Activated T-helper 1 cell treated with anti-CD3 and anti-CD28 coated beads, Interleukin-2, amount 50 U/mL, for 16 hours (primary cell): ENCODE measurements around the gene BUB1B.
"Not testable (repeated sequence)": the region's sequence is repeated elsewhere in the genome, so short reads cannot be mapped to it uniquely, and the experiment has no call there.

Source experiments
- DNase-seq, 2 donors: peaks; one replicate each; pipeline ENCODE4 v3.0.0-alpha.2; 2020; ENCODE audit warnings: low read depth in 1 of 2, low spot score in 1 of 2

BUB1B gene

DNA sequence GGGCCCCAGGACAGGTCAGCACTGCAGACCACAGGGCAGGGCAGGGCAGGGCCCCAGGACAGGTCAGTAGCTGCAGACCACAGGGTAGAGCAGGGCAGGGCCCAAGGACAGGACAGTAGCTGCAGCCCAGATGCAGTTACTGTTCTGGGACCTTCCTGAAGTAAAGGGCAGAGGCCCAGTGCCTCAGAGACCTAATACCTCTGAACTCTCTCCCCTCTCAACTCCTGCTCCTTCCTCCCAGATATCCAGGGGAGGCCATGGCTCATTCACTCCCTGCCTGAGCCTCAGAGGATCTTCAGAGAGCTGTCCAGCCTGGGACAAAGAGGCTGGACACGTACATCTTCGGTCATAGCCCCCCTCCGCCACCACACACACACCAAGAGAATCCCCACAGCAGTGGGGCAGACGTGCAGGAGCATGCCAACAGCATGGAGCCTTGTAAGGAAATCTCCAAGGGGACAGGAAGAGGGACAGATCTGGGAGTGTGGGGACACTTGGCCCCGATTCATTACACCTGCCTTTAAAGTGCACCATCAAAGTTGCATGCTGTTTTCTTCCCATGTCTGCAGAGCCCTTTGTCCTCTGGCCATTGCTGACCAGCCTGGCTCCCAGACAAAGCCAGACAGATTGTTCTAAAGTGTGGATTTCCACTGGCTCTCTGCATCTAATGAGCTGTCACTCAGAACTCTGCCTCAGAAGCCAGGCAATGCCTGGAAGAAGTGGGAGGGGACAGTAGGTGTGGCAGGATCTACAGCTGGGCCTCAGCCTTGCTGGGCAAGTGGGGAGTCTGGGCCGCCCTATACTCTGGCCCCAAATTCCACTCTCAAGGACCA is 24.2 kb upstream of the BUB1B start:
- no peak for DNase-seq

DNA sequence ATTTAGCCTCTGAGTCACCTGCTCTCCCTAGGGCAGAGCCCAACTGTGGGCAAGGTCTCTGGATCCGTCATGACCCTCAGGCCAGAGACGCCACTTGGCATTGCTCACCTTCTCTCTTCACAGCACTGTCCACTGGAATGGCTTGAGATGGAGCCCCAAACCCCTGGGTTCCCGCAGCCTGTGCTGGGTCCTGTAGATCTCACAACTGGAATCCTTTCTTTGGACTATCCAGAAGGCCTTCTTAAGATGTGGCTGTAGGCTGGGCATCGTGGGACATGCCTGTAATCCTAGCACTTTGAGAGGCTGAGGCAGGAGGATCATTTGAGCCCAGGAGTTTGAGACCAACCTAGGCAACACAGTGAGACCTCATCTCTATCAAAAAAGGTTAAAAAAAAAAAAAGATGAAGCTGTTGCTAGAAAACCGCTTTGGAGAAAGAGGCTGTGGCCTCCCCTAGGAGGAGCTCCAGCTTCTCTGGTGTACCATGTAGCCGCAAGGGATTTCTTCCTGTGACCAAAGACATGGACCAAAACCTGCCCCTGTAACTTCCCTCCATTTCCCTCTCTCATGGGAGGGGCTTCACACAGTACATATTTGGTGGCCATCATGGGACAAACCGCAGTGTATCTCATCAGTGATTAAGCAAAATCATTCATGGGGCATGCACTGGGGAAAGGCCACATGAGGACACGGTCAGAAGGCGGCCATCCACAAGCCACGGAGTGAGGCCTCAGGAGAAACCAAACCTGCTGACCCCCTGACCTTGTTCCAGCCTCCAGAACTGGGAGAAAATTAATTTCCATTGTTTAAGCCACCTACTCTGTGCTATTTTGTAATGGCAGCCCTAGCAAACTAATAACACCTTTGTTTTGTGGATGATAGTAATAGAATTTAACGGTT is 23.3 kb upstream of the BUB1B start:
- no peak for DNase-seq

GRCh38 chr15:40138201-40138570 is 22.7 kb upstream of the BUB1B start:
- not testable (repeated sequence) for DNase-seq

DNA sequence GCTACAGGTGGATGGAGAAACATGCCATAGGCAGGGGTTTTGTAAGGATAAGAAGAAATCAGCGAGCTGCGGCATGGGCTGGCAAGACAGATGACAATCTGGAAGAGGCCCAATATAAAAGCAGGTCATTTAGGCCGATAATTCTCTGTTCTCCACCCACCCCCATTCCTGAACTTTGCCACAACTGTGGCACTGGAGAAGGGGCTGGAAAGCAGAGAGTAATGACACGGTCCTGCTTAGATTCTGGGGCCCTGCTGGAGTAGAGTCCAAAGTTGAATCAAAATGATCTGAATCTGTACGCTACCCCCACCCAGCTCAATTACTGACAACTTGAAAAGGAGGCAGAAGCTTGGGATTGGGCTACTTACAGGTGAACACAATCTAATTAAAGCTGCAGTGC is 18.4 kb upstream of the BUB1B start:
- no peak for DNase-seq

GRCh38 chr15:40146037-40146436 is 14.8 kb upstream of the BUB1B start:
- no peak for DNase-seq

DNA sequence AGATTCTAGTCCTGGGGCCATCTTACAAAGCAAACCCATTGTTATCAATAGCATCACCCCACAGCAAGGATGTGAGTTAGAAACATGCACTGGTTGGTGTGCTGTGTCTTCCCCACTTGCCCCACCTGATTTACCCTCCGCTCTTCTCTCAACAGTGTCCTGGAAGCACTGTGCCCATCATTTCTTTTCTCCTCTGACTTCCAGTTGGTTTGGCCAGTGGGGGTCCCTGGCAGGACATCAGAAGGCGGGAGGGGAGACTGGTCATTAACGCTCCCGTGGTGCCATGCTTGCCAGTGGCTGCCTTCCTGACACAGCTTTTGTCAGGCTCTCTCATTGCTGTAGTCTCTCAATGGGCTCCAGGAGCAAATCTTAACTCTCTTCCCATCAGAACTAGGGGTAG is 11.5 kb upstream of the BUB1B start:
- DNase-seq: no peak

DNA sequence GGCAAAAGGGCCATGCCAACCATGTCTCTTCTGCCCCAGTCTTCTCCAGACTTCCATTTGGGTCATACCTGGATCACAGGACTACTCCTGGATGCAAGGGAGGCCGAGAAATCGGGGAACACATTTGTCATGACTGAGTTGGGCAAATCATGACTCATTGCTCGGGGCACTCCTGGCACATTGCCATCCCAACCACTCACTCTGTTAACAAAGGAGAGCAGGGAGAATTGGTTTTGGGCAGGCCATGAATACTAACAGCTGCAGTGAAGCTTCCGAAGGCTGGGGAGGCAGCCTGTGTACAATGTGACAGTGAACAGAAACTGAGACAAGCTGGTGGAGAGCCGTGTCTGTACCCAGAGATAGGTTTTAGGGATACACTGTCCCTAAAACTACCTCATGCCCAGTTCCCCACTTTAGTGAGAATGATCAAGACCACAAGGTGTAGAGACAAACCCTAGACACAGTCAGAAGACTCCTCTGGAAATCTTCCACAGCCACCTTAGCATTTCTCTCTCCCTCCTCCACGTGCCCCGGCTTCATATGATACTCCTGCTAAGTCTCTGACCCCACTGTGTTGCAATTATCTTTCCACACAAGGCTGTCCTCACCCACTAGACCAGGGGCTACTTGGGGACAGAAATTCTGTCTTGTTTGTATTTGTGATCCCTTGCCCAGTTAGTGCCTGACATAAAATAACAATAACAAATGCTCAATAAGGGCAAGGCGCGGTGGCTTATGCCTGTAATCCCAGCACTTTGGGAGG is 10.5 kb upstream of the BUB1B start:
- DNase-seq: no peak

DNA sequence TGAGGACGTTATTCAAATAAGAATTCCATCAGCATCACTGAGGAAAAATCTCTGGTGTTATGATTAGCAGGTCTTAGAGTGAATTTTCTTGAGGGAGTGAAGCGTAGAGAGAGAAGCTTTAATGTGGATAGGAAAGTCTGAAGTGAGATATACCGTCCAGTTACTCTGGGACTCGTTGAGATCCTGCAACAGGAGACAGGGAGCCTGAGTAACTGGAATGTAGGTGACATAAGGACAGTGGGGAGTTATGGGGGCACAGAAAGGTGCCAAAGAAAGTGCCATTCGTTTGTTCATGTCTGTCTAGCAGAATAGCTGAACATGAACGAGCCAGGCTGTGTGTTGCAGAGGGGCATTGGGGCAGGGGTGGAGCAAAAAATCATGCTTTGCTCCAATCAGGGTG is 9.4 kb upstream of the BUB1B start:
- DNase-seq: no peak

DNA sequence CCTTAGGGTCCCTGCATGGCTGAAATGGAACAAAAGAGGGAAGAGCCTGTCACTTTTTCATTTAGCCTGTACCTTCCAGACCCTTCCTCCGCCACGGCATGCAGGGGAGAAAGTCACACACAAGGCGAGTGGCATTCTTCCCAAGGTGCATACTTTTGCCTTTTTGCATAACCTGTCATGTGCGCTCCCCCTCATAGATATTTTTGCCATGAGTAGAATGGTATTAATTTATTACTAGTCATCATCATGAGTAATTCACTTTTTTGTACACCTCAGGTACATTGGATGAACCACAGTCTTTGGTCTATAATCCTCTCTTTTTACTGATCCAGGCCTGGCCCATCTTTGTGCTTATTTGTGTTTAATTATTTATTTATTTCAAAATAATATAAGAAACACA is 8.9 kb upstream of the BUB1B start:
- DNase-seq: no peak

DNA sequence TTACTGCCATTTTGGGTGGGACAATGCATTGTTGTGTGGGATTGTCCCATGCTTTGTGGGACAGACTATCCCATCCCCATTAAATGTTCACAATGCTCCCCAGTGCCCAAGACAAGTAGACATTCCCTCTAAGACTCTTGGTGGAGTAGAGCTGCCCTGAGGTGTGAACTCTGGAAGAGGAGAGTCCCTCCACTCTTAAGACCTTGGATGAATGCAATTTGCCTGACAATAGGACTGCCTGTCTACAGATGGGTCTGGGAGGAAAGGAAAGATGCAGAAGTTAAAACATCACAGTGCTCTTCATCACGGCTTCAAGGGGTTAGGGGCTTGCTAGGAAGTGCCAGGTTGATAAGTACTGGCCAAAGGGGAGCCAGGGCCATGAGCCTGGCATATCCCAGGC is 6.0 kb upstream of the BUB1B start:
- DNase-seq: not testable (repeated sequence)

GRCh38 chr15:40155270-40155910 is 5.5 kb upstream of the BUB1B start:
- no peak for DNase-seq

GRCh38 chr15:40157778-40158447 is 3.0 kb upstream of the BUB1B start:
- DNase-seq: no peak

- no peak for DNase-seq
Measured at GRCh38 chr15:40160021-40160420, 848 bp upstream of the BUB1B start.

DNA sequence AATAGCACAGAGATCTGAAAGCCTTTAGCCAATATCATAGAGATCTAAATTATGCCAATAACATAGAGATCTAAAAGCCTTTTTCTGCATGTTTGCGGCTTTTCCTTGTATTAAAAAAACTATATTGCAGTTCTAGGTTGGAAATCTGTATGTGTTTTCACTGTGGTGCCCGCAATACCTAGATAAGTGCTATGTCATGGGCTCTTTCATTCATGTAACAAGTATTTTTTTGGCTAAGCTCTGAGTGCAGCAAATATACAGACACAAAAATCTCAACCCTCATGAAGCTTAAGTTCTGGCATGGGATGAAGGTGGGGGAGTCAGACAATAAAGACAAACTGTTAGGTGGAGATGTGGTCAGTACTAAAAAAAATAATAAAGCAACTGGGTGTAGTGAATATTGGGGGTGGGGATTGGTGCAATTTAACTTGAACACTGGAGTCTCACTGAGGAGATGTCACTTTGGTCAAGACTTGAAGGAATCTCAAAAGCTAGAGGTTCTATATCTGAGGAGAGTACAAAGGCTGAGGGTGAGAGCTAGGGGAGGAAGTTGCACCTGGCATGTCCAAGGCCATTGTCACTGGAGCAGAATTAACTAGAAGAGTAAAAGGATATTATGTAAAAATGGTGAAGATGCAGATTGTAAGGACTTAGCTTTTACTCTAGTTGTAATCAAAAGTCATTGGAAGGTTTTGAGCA is 973 bp downstream of the BUB1B start:
- DNase-seq: no peak

GRCh38 chr15:40162552-40162951 is 1.7 kb downstream of the BUB1B start:
- no peak for DNase-seq

DNA sequence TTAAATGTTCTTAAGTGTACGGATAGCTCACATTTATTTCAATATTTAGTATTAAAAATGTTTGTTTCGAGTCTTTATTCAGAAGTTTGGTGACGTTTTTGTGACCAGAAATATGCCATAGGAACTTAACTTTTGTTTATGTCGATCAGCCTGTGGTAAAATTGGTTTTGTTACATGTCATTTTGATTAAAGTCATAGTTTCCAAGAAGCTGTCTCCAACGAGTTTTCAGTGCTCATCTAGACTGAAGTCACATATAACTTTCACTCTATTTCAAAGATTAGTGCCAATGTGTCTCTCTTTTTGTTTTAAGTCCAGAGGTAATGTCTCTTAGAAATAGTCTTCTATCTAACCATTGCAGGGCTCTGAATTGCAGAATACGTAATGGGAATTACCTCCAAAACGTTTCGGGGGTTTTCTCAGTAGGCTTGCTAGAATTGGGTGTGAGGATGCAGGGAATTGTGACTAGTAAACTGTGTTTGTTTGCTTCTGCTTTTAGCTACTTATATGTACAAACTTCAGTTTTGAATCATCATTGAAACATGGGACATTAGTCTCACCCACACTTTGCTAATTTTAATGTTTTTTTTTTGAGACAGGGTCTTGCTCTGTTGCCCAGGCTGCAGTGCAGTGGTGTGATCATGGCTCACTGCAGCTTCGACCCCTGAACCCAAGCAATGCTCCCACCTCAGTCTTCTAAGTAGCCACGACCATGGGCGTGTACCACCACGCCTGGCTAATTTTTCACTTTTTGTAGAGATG is 3.0 kb downstream of the BUB1B start:
- DNase-seq: no peak

GRCh38 chr15:40167374-40167773 is 6.5 kb downstream of the BUB1B start:
- not testable (repeated sequence) for DNase-seq

DNA sequence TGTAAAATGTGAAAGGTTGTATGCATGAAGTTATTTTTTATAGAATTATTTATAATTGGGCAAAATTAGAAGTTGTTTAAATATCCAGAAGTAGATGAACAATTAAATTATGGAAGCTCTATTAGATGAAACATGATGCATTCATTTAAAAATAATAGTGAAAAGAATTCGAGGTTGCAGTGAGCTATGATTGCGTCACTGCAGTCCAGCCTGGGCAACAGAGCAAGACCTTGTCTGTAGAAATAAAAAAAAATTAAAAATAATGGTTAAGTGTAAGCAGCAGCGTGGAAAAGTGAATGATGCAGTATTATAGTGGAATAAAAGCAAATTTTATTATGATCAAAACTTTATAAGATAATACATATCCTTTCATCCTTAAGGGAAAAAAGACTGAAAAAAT is 14.3 kb downstream of the BUB1B start:
- DNase-seq: no peak

GRCh38 chr15:40182358-40183029 is 21.6 kb downstream of the BUB1B start:
- DNase-seq: no peak
